ENCODE measurements around the gene PRKN. TPM values are rescaled to one million over a fixed set of nuclear protein-coding genes. Genes with fewer than 3 reads are reported as not detected.

The PRKN gene
- total RNA-seq, 4 donors from 2014 or later = 9.6 to 17.0 (median 11.6) TPM

DNA sequence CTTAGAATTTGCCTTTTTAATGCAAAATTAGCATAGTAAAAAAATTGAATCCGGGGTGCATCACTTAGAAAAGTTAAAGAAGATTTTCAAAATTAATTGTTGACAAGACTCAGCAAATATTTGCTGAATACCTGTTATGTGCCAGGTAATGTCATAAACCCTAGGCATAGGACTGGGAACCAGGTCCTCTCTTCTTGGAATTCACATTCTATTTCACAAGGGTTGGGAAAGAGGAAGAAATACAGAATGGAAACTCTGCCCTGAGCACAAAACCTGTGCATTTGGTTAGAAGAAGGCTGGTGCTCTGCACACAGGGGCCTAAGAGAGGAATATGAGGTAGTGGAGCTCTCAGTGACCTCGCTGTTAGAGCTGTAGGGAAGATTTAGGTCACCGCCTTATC, 879.9 kb downstream of the PRKN start:
- TF ChIP-seq, protein P1, sequence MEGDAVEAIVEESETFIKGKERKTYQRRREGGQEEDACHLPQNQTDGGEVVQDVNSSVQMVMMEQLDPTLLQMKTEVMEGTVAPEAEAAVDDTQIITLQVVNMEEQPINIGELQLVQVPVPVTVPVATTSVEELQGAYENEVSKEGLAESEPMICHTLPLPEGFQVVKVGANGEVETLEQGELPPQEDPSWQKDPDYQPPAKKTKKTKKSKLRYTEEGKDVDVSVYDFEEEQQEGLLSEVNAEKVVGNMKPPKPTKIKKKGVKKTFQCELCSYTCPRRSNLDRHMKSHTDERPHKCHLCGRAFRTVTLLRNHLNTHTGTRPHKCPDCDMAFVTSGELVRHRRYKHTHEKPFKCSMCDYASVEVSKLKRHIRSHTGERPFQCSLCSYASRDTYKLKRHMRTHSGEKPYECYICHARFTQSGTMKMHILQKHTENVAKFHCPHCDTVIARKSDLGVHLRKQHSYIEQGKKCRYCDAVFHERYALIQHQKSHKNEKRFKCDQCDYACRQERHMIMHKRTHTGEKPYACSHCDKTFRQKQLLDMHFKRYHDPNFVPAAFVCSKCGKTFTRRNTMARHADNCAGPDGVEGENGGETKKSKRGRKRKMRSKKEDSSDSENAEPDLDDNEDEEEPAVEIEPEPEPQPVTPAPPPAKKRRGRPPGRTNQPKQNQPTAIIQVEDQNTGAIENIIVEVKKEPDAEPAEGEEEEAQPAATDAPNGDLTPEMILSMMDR (IDR thresholded peaks at IDR 0.05; ENCODE audit: low read depth) = no peak

DNA sequence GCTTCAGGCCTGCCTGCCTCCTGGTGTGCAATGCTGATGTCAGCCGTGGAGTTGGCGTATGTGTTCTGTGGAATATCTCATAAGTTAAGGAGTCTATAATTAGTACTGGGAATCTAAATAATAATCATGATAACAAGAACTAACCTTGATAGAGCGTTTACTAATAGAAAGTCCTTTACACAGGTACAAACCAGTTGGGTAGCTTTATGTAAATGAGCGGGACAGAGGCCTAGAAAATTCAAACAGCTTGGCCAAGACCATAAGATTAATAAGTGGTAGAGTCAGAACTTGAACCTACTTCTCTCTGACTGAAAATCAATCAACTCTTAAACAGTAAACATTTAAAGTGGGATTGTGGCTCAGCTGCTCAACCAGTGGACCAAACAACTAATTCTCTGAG, 882.8 kb downstream of the PRKN start:
- TF ChIP-seq, protein P1 (IDR thresholded peaks at IDR 0.05; ENCODE audit: low read depth) = no peak

DNA sequence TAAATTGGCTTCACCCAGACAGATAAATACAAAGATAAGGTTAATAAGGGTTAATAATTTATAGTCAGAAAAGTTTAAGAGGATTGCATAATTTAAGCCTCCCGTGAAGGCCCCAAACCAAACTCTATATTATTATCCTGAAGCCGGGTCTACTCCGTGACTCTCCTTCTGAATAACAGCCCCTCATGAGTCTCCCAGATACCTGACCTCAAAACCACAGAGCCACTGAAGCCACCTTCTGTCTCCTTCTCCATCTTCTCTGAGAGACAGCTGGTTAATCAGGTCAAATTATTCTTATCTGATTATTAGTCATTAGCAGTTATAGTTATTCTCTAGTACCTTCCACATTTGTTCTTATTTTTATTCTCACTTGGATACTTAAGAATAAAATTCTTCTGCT, 884.5 kb downstream of the PRKN start:
- TF ChIP-seq, protein P1 (IDR thresholded peaks at IDR 0.05; ENCODE audit: low read depth) = no peak

GRCh38 chr6:161840380-161840779, 887.2 kb downstream of the PRKN start:
- TF ChIP-seq, protein P1 (IDR thresholded peaks at IDR 0.05; ENCODE audit: low read depth) = no peak

DNA sequence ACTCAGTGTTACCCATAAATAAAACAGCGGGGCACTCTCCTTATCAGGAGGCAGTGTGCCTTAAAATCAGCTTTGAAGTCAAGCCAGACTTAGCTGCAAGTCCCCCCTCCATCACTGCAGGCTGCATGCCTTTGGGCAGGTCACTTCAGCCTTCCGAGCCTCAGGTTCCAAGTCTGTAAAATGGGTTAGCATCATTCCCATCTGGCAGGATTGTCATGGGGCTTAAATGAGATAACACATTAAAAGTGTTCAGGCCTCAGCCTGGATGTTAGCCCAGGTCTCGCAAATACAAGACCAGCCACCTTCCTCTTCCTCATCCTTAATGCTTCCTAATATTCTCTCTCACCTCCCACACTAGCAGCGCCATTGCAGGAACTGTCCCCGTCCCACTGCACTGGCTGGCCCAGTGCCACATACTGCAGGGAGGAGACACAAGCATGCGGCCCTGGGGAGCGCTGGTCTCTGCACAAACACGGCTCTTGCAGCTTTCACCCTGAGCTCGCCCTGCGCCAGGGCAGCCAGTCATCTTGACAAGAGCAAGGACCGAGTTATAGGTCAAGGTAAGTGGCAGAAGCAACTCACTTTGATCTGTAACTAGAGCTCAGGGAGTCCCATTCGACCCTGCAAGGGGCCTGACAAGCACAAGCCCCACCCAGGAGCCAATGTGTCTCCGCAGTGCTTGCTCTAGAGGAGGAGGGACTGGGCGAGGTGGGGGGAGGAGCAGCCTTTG, 889.1 kb downstream of the PRKN start:
- TF ChIP-seq, protein P1 (IDR thresholded peaks at IDR 0.05; ENCODE audit: low read depth) = no peak

GRCh38 chr6:161837854-161838253, 889.7 kb downstream of the PRKN start:
- TF ChIP-seq, protein P1 (IDR thresholded peaks at IDR 0.05; ENCODE audit: low read depth) = no peak

GRCh38 chr6:161837449-161837735, 890.2 kb downstream of the PRKN start:
- TF ChIP-seq, protein P1 (IDR thresholded peaks at IDR 0.05; ENCODE audit: low read depth) = no peak
